Neural cell (in vitro differentiated cells): ENCODE data around the gene NCF2. TPM values are rescaled to one million over a fixed set of nuclear protein-coding genes. Genes with fewer than 3 reads are reported as not detected.

ENCODE experiments used
- H2AFZ ChIP-seq: fragments of 200-600, 300-800 bp; sonication (generic), shearing (Covaris generic); 2 replicates; pipeline ENCODE4 v1.6.0; 2014; ENCODE audit warnings: low read depth, mild to moderate bottlenecking, antibody characterized with exemption, low read length, moderate library complexity
- H3F3A ChIP-seq: fragments of 200-600 bp; shearing (Covaris generic); 2 replicates; pipeline ENCODE4 v1.6.1; 2016; ENCODE audit warnings: mild to moderate bottlenecking, moderate library complexity, mixed read lengths, antibody characterized with exemption, low read length; ENCODE audit not compliant: insufficient read depth, poor library complexity, severe bottlenecking
- H3K27ac ChIP-seq: fragments of 200-600, 300-800 bp; sonication (generic), shearing (Covaris generic); 2 replicates; pipeline ENCODE4 v1.5.1; 2014; ENCODE audit warnings: mild to moderate bottlenecking, low read length, moderate library complexity
- H3K27me3 ChIP-seq: fragments of 300-800, 200-600 bp; sonication (generic), shearing (Covaris generic); 2 replicates; pipeline ENCODE4 v1.6.0; 2014; ENCODE audit warnings: mild to moderate bottlenecking, low read depth, low read length, moderate library complexity; ENCODE audit not compliant: insufficient read depth
- H3K36me3 ChIP-seq: fragments of 300-800, 200-600 bp; sonication (generic), shearing (Covaris generic); 2 replicates; pipeline ENCODE4 v1.5.1; 2014; ENCODE audit warnings: mild to moderate bottlenecking, antibody characterized with exemption, low read length, moderate library complexity; ENCODE audit not compliant: insufficient read depth
- H3K4me2 ChIP-seq: fragments of 300-800, 200-600 bp; sonication (generic), shearing (Covaris generic); 2 replicates; pipeline ENCODE4 v1.6.0; 2014; ENCODE audit warnings: mild to moderate bottlenecking, low read length
- H3K4me3 ChIP-seq: fragments of 300-800, 200-600 bp; sonication (generic), shearing (Covaris generic); 2 replicates; pipeline ENCODE4 v1.5.1; 2014; ENCODE audit warnings: mild to moderate bottlenecking, low read length, moderate library complexity
- H3K79me2 ChIP-seq: fragments of 200-600 bp; shearing (Covaris generic); replicated peaks from 2 replicates; pipeline ENCODE4 v1.6.0; 2014; ENCODE audit warnings: mild to moderate bottlenecking, low read length, moderate library complexity; ENCODE audit not compliant: insufficient read depth
- H3K9ac ChIP-seq: fragments of 300-800, 200-600 bp; sonication (generic), shearing (Covaris generic); 2 replicates; pipeline ENCODE4 v1.6.1; 2016; ENCODE audit warnings: mild to moderate bottlenecking, low read length, mixed read lengths
- H3K9me2 ChIP-seq: fragments of 200-600 bp; shearing (Covaris generic); 2 replicates; pipeline ENCODE4 v1.6.1; 2016; ENCODE audit warnings: mild to moderate bottlenecking, low read length, mixed read lengths; ENCODE audit not compliant: insufficient read depth
- H3K9me3 ChIP-seq: fragments of 200-600, 300-800 bp; sonication (generic), shearing (Covaris generic); 2 replicates; pipeline ENCODE4 v1.6.1; 2016; ENCODE audit warnings: mild to moderate bottlenecking, mixed run types, low read length, moderate library complexity, mixed read lengths
- H4K20me1 ChIP-seq: fragments of 200-600 bp; shearing (Covaris generic); 2 replicates; pipeline ENCODE4 v1.6.1; 2016; ENCODE audit warnings: mild to moderate bottlenecking, mixed run types; ENCODE audit not compliant: insufficient read depth
- CTCF ChIP-seq: fragments of 450-650 bp; IDR thresholded peaks from 2 replicates; pipeline ENCODE4 v1.5.1; 2014; ENCODE audit warnings: antibody characterized with exemption, mild to moderate bottlenecking, moderate library complexity; ENCODE audit not compliant: poor library complexity, severe bottlenecking
- EP300 ChIP-seq: fragments of 450-650 bp; conservative IDR thresholded peaks from 2 replicates; pipeline ENCODE4 v1.6.1; 2014; ENCODE audit warnings: antibody characterized with exemption, mild to moderate bottlenecking, moderate library complexity; ENCODE audit not compliant: poor library complexity, severe bottlenecking
- EZH2 ChIP-seq: fragments of 200-600, 300-800 bp; shearing (Covaris generic), sonication (generic); IDR thresholded peaks from 2 replicates; pipeline ENCODE4 v1.6.1; 2014; ENCODE audit warnings: antibody characterized with exemption, low read length, borderline replicate concordance, mild to moderate bottlenecking; ENCODE audit not compliant: insufficient read depth, poor library complexity, severe bottlenecking
- MXI1 ChIP-seq: fragments of 450-650 bp; conservative IDR thresholded peaks from 2 replicates; pipeline ENCODE4 v1.6.1; 2014; ENCODE audit warnings: antibody characterized with exemption, mild to moderate bottlenecking; ENCODE audit not compliant: poor library complexity, severe bottlenecking
- POLR2AphosphoS5 ChIP-seq: IDR thresholded peaks from 2 replicates; pipeline ENCODE4 v1.6.1; 2012
- SMC3 ChIP-seq: fragments of 450-650 bp; conservative IDR thresholded peaks from 2 replicates; pipeline ENCODE4 v1.6.1; 2014; ENCODE audit warnings: antibody characterized with exemption, mild to moderate bottlenecking, moderate library complexity; ENCODE audit not compliant: poor library complexity
- TAF1 ChIP-seq: IDR thresholded peaks from 2 replicates; pipeline ENCODE4 v1.6.1; 2012; ENCODE audit warnings: low read depth
- polyA plus RNA-seq: library from polyadenylated mRNA; depleted of rRNA; stranded (reverse); fragments of >200 nt; gene quantifications from 2 replicates; pipeline ENCODE4 v1.2.3, GENCODE V29; 2014
- TF ChIP-seq, protein P1 (sequence below): IDR thresholded peaks from 2 replicates; pipeline ENCODE4 v1.6.1; 2012; ENCODE audit warnings: borderline replicate concordance

NCF2 gene
- polyA plus RNA-seq, 1 donor from 2014 or later = not detected

DNA sequence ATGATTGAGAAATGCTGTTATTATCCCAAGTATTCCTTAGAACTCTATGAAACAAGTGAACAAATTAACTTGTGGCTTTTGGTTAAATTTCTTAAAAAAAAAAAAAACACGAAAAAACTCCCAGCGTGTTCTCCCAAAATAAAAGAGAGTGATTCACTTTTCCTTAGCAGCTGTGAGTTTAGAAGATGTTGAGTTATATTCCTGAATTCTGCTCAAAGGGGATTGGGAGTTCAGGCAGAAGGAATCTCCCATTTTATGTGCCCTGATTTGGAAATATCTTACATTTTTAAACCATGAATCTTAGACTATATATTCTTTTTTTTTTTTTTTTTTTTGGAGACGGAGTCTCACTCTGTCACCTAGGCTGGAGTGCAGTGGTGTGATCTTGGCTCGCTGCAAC lies 83.7 kb downstream of the NCF2 start:
- Histone ChIP-seq H2AFZ (no peak overlapping the region), H3K9me2 (no peaks in the 10 kb centered on the region), H3K79me2 (peaks cover 30% of the 10 kb centered on the region), H3K27ac (no peak overlapping the region), H3K9ac (no peak overlapping the region), H4K20me1 (no peaks in the 10 kb centered on the region), H3K4me3 (no peak overlapping the region), H3K27me3 (no peaks in the 10 kb centered on the region), H3K36me3 (no peaks in the 10 kb centered on the region), H3K9me3 (no peaks in the 10 kb centered on the region), H3F3A (no peaks in the 10 kb centered on the region), H3K4me2 (no peak overlapping the region)
- no peak for TF ChIP-seq TAF1
- TF ChIP-seq EZH2 = no peak
- TF ChIP-seq CTCF = no peak
- TF ChIP-seq EP300 = no peak
- TF ChIP-seq, protein P1, sequence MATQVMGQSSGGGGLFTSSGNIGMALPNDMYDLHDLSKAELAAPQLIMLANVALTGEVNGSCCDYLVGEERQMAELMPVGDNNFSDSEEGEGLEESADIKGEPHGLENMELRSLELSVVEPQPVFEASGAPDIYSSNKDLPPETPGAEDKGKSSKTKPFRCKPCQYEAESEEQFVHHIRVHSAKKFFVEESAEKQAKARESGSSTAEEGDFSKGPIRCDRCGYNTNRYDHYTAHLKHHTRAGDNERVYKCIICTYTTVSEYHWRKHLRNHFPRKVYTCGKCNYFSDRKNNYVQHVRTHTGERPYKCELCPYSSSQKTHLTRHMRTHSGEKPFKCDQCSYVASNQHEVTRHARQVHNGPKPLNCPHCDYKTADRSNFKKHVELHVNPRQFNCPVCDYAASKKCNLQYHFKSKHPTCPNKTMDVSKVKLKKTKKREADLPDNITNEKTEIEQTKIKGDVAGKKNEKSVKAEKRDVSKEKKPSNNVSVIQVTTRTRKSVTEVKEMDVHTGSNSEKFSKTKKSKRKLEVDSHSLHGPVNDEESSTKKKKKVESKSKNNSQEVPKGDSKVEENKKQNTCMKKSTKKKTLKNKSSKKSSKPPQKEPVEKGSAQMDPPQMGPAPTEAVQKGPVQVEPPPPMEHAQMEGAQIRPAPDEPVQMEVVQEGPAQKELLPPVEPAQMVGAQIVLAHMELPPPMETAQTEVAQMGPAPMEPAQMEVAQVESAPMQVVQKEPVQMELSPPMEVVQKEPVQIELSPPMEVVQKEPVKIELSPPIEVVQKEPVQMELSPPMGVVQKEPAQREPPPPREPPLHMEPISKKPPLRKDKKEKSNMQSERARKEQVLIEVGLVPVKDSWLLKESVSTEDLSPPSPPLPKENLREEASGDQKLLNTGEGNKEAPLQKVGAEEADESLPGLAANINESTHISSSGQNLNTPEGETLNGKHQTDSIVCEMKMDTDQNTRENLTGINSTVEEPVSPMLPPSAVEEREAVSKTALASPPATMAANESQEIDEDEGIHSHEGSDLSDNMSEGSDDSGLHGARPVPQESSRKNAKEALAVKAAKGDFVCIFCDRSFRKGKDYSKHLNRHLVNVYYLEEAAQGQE = no peak
- no peak for TF ChIP-seq POLR2AphosphoS5
- no peak for TF ChIP-seq MXI1
- no peak for TF ChIP-seq SMC3

Other genes starting within 250 kb of the NCF2 start
- gene NMNAT2, start 172.1 kb downstream of the NCF2 start, polyA plus RNA-seq = 43.8 and 50.2 TPM in 2 replicates
- gene SMG7, start 118.0 kb downstream of the NCF2 start, polyA plus RNA-seq = 17.1 and 19.1 TPM in 2 replicates
- 179 and 197 TPM in 2 replicates for gene ARPC5, start 45.3 kb upstream of the NCF2 start, polyA plus RNA-seq
- gene APOBEC4, start 62.9 kb upstream of the NCF2 start, polyA plus RNA-seq = not detected in 2 replicates
- gene RGL1, start 214.7 kb upstream of the NCF2 start, polyA plus RNA-seq = 14.7 and 17.0 TPM in 2 replicates